Naive thymus-derived CD4-positive, alpha-beta T cell (primary cell): ENCODE results near the gene KRT74. TPM values are rescaled to one million over a fixed set of nuclear protein-coding genes. Genes with fewer than 3 reads are reported as not detected.

Source experiments
- ATAC-seq: fragments of 150-1000 bp; cut with Tn5 transposase; 2 replicates; pipeline ENCODE4 v1.10.0; 2021; ENCODE audit warnings: mild to moderate bottlenecking, moderate library complexity
- CTCF ChIA-PET: fragments of 350-600 bp; sonication (Branson Sonifier 250); formaldehyde crosslinking; loops from one replicate; lab custom pipeline; 2021; ENCODE audit warnings: antibody characterized with exemption; lab: Charles Lee
- POLR2A ChIA-PET: fragments of 350-600 bp; sonication (Branson Sonifier 250); formaldehyde crosslinking; loops from one replicate; lab custom pipeline; 2021; ENCODE audit warnings: antibody characterized with exemption, inconsistent platforms; lab: Charles Lee
- DNase-seq, 9 donors: peaks; one replicate each; pipeline versions ENCODE4 v3.0.0 to v3.0.0-alpha.2; 2020 to 2022; ENCODE audit warnings: mixed read lengths in 1 of 9
- H3K27ac ChIP-seq: one replicate; pipeline ENCODE4 v1.7.0; 2013; ENCODE audit warnings: mild to moderate bottlenecking, low read depth, low read length, moderate library complexity
- H3K27me3 ChIP-seq, 2 donors: one replicate each; pipeline ENCODE4 v1.7.0; 2013; ENCODE audit warnings: low read length in 2 of 2, mild to moderate bottlenecking in 2 of 2, moderate library complexity in 2 of 2; ENCODE audit not compliant: control insufficient read depth in 2 of 2, insufficient read depth in 2 of 2
- H3K36me3 ChIP-seq, 3 experiments: 1 replicate in 2 of 3; 2 replicates in 1 of 3; pipeline ENCODE4 v1.7.0; 2013; ENCODE audit warnings: low read length in 3 of 3, mild to moderate bottlenecking in 3 of 3, moderate library complexity in 1 of 3; ENCODE audit not compliant: insufficient read depth in 3 of 3, control insufficient read depth in 2 of 3
- H3K4me1 ChIP-seq, 2 donors: one replicate each; pipeline ENCODE4 v1.7.0; 2013; ENCODE audit warnings: low read length in 2 of 2, mild to moderate bottlenecking in 2 of 2, moderate library complexity in 1 of 2; ENCODE audit not compliant: control insufficient read depth in 2 of 2, insufficient read depth in 2 of 2
- H3K4me3 ChIP-seq: 2 replicates; pipeline ENCODE4 v1.7.0; 2013; ENCODE audit warnings: mild to moderate bottlenecking, low read length
- H3K9me3 ChIP-seq, 3 experiments: 1 replicate in 2 of 3; 2 replicates in 1 of 3; pipeline ENCODE4 v1.7.0; 2013; ENCODE audit warnings: low read length in 3 of 3; ENCODE audit not compliant: control insufficient read depth in 2 of 3
- H3K27ac Mint-ChIP-seq, 9 donors: one replicate each; pipeline ENCODE4 v1.8.0; 2020 to 2022; ENCODE audit warnings: mixed read lengths in 9 of 9, mild to moderate bottlenecking in 8 of 9, moderate library complexity in 5 of 9, inconsistent platforms in 2 of 9
- H3K27me3 Mint-ChIP-seq, 5 donors: one replicate each; pipeline ENCODE4 v1.8.0; 2021 to 2022; ENCODE audit warnings: mixed read lengths in 5 of 5, mild to moderate bottlenecking in 1 of 5
- H3K36me3 Mint-ChIP-seq, 5 donors: one replicate each; pipeline ENCODE4 v1.8.0; 2020 to 2022; ENCODE audit warnings: mixed read lengths in 5 of 5, mild to moderate bottlenecking in 3 of 5, inconsistent platforms in 1 of 5
- H3K4me1 Mint-ChIP-seq, 7 donors: one replicate each; pipeline ENCODE4 v1.8.0; 2020 to 2022; ENCODE audit warnings: mixed read lengths in 7 of 7, mild to moderate bottlenecking in 3 of 7, inconsistent platforms in 1 of 7
- H3K4me3 Mint-ChIP-seq, 10 donors: one replicate each; pipeline ENCODE4 v1.8.0; 2020 to 2022; ENCODE audit warnings: mild to moderate bottlenecking in 10 of 10, mixed read lengths in 10 of 10, moderate library complexity in 6 of 10, inconsistent platforms in 2 of 10
- H3K9me3 Mint-ChIP-seq, 11 donors: one replicate each; pipeline ENCODE4 v1.8.0; 2020 to 2022; ENCODE audit warnings: mixed read lengths in 11 of 11, mild to moderate bottlenecking in 4 of 11, inconsistent platforms in 1 of 11, moderate library complexity in 1 of 11
- intact Hi-C, 2 donors: fragments of 100-400 bp; cut with micrococcal nuclease; formaldehyde crosslinking; loops; one replicate each; pipeline ENCODE4 v1.15.1; 2023
- polyA plus RNA-seq, 2 donors: library from polyadenylated mRNA; unstranded; fragments of 300-500 nt; fragmentation: Illumina TruSeq; gene quantifications; one replicate each; pipeline ENCODE4 v1.2.3, GENCODE V29; 2021
- total RNA-seq, 6 experiments: library from RNA in 5 of 6; stranded (reverse) in 5 of 6; gene quantifications; 1 replicate in 5 of 6; 2 replicates in 1 of 6; pipeline ENCODE4 v1.2.3 and lab custom pipeline; 2021 to 2026

KRT74 gene
- total and polyA plus RNA-seq, 7 experiments from 2014 or later: 0.12 to 1.2 (median 0.90) TPM; not detected in 3

DNA sequence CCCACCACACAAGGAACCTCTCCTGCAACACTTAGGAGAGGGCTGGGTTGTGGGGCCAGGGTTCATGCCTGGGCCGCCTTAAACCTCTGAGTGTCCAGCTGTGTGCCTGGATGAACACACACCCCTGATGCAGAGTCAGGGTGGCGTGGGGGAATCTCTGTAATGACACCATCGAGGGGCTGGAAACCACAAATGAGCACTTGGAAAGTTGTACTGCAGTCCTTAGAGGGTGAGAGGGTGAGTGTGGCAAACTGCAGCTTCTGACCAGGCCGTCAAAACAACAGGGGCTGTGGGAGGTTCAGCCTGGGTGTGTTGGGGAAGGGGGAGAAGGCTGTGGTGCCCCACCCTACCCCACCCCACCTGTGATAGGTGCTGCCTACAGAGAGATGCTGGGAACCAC is 41.0 kb downstream of the KRT74 start:
- Mint-ChIP-seq H3K4me3 (no peak overlapping the region), H3K27ac (no peak overlapping the region), H3K27me3 (peaks cover 0 to 2% (median 0%) of the 10 kb centered on the region in 5 donors), H3K36me3 (no peaks in the 10 kb centered on the region), H3K4me1 (peaks cover 0 to 7% (median 0%) of the 10 kb centered on the region in 7 donors), H3K9me3 (peaks cover 0 to 2% (median 0%) of the 10 kb centered on the region in 11 donors)
- no peaks in the 10 kb centered on the region for H3K27me3 ChIP-seq
- ChIA-PET CTCF (no interaction called here), POLR2A (no interaction called here)
- no peak overlapping the region for H3K27ac ChIP-seq
- H3K36me3 ChIP-seq: no peaks in the 10 kb centered on the region
- no peaks in the 10 kb centered on the region for H3K4me1 ChIP-seq
- no peak for ATAC-seq
- intact Hi-C loops: no loop called here
- no peak for DNase-seq
- H3K4me3 ChIP-seq: no peak overlapping the region
- H3K9me3 ChIP-seq: no peaks in the 10 kb centered on the region

DNA sequence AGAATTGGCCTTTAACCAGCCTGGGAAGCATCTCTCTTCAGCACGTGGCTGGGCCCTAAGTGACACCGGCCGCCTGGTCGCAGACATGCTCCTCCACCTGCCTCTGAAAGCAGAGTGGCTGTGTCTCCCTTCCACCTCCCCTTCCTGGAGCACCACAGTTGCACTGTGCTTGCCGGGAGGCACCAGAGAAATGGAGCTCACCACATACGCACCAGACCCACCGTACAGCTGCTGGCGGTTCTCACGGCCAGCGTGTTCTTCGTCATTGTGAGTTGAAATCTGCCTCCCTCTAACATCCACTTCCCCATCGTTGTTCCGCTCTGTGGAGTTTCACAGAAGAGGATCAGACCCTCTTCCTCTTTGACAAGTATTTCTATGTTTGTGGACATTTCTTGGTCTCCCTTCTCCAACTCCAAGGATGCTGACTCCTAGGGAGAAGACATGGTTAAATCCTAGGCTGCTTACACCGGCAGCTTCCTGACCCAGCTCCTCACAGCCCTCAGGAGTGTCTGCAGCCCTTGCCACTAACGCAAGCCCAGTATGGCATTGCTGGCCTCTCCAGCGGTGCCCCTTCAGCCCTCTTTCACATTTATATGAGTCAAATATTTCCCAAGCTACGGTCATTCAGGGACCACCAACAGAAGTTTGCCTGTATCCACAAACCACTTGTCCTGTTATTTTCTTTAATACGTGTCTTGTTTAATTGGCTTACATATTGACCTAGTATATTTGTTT is 41.9 kb downstream of the KRT74 start:
- Mint-ChIP-seq H3K27me3 (no peaks in the 10 kb centered on the region), H3K27ac (no peak overlapping the region)

DNA sequence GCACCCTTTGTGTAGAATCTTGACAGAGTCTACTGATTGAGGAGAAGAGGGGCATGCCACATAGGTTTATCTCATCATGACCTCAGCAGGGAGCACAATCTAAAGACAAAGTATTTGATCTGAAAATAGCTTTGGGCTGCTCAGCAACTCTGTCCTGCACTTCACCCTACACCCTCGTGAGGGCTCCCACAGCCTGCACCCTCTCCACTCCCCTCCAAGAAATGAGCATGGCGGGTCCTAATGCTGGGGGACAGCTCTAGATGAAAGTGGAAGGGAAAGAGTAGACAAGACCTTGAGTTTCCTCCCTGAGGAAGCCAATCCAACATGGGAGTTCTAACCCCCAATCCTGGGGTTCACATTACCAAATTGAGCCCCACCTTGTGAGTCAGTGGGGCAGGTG is 42.7 kb downstream of the KRT74 start:
- intact Hi-C loops: no loop called here
- no peaks in the 10 kb centered on the region for H3K27me3 ChIP-seq
- H3K27ac ChIP-seq: no peak overlapping the region
- ChIA-PET POLR2A (interaction anchor here (0.5 kb wide), 1 partner anchor 338 kb away, joined by 5 read pairs; no protein-coding TSS in a partner anchor), CTCF (no interaction called here)
- no peak overlapping the region for H3K4me3 Mint-ChIP-seq
- H3K9me3 ChIP-seq: no peaks in the 10 kb centered on the region
- H3K36me3 Mint-ChIP-seq: no peaks in the 10 kb centered on the region
- no peak overlapping the region for H3K4me3 ChIP-seq
- no peaks in the 10 kb centered on the region for H3K36me3 ChIP-seq
- ATAC-seq: no peak
- peaks cover 0 to 13% (median 0%) of the 10 kb centered on the region in 7 donors for H3K4me1 Mint-ChIP-seq
- H3K27ac Mint-ChIP-seq: no peak overlapping the region
- no peak for DNase-seq
- peaks cover 0 to 14% of the 10 kb centered on the region in 2 donors for H3K4me1 ChIP-seq
- H3K27me3 Mint-ChIP-seq: no peaks in the 10 kb centered on the region
- H3K9me3 Mint-ChIP-seq: peaks cover 0 to 2% (median 0%) of the 10 kb centered on the region in 11 donors

More for the DNA sequence above, 41.9 kb downstream of the KRT74 start:
- Mint-ChIP-seq H3K4me3 (no peak overlapping the region), H3K4me1 (peaks cover 0 to 11% (median 0%) of the 10 kb centered on the region in 7 donors), H3K9me3 (peaks cover 0 to 2% (median 0%) of the 10 kb centered on the region in 11 donors), H3K36me3 (no peaks in the 10 kb centered on the region)
- Histone ChIP-seq H3K27me3 (no peaks in the 10 kb centered on the region), H3K36me3 (no peaks in the 10 kb centered on the region), H3K4me1 (peaks cover 0 to 6% of the 10 kb centered on the region in 2 donors), H3K4me3 (no peak overlapping the region), H3K9me3 (no peaks in the 10 kb centered on the region), H3K27ac (no peak overlapping the region)
- ChIA-PET CTCF (no interaction called here), POLR2A (interaction anchor here (0.5 kb wide), 1 partner anchor 337 kb away, joined by 5 read pairs; no protein-coding TSS in a partner anchor)
- ATAC-seq (peak; percentile 68), DNase-seq (no peak)
- intact Hi-C loops: no loop called here

DNA sequence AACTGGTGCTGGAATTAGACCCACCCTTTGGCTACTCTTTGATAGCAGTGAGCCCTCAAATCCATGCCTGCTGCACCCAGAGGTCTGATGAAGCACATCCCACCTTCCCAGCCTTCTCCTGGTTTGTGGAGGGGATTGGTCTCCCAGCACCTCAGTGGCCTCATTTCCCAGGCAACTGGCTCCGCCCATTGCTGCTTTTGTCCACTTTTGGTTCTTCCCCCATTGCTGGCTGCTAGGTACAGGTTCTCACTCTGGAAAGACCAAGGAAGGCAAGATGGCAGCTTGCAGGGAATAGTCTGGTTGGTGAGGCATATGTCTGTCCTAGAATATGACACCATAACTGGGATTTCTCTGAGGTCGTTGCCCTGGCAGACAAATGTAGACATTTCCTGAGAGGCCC is 43.3 kb downstream of the KRT74 start:
- no peak for ATAC-seq
- H3K4me1 ChIP-seq: peaks cover 0 to 16% of the 10 kb centered on the region in 2 donors
- CTCF ChIA-PET: no interaction called here

DNA sequence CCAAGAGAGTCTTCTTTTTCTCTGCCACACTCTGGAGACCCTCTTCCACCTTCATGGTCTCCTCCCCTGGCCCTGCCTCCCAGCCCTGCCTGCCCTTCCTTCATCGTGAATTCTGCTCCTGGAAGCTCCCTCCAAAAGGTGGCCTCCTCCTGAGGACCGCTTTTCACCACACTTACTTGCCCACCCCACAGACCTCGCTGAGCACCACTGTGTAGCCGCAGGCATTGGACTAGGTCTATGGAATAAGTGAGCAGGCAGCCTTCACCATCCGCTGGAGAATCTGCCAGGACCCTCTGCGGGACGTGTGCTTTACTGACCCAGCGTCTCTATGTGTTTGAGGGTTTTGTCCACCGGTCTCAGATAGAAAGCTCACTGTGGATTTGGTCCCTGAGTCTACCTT is 43.8 kb downstream of the KRT74 start:
- no peaks in the 10 kb centered on the region for H3K27me3 ChIP-seq
- Mint-ChIP-seq H3K9me3 (peaks cover 0 to 2% (median 0%) of the 10 kb centered on the region in 11 donors), H3K36me3 (no peaks in the 10 kb centered on the region), H3K27me3 (no peaks in the 10 kb centered on the region), H3K4me3 (no peak overlapping the region), H3K4me1 (peaks cover 0 to 11% (median 0%) of the 10 kb centered on the region in 7 donors), H3K27ac (no peak overlapping the region)
- H3K36me3 ChIP-seq: no peaks in the 10 kb centered on the region
- no peaks in the 10 kb centered on the region for H3K9me3 ChIP-seq
- ChIA-PET POLR2A (no interaction called here), CTCF (no interaction called here)
- intact Hi-C loops: no loop called here
- no peak for ATAC-seq
- H3K4me1 ChIP-seq: peaks cover 0 to 16% of the 10 kb centered on the region in 2 donors
- DNase-seq: no peak
- no peak overlapping the region for H3K27ac ChIP-seq
- H3K4me3 ChIP-seq: no peak overlapping the region

More for the DNA sequence above, 43.3 kb downstream of the KRT74 start:
- no peaks in the 10 kb centered on the region for H3K27me3 ChIP-seq
- peaks cover 0 to 13% (median 0%) of the 10 kb centered on the region in 7 donors for H3K4me1 Mint-ChIP-seq
- no peak for DNase-seq
- no peak overlapping the region for H3K27ac ChIP-seq
- no peak overlapping the region for H3K4me3 Mint-ChIP-seq
- H3K9me3 ChIP-seq: no peaks in the 10 kb centered on the region
- H3K27me3 Mint-ChIP-seq: no peaks in the 10 kb centered on the region
- no peak overlapping the region for H3K4me3 ChIP-seq
- no peak overlapping the region for H3K27ac Mint-ChIP-seq
- intact Hi-C loops: no loop called here
- POLR2A ChIA-PET: no interaction called here
- H3K36me3 ChIP-seq: no peaks in the 10 kb centered on the region
- H3K36me3 Mint-ChIP-seq: no peaks in the 10 kb centered on the region
- H3K9me3 Mint-ChIP-seq: peaks cover 0 to 2% (median 0%) of the 10 kb centered on the region in 11 donors

DNA sequence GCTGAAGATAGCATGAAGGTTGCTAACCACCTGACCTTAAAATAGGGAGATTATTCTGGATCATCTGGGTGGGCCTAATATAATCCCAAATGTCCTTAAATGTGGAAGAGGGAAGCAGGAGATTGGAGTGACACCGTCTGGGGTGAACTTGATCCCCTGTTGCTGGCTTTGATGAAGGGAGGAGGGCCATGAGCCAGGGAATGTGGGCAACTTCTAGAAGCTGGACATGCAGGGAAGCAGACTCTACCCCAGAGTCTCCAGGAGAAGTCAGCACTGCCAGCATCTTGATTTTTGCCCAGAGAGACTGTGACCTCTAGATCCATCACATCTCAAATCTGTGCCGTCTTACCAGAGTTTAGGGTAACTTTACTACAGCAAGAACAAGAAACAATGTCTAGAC is 44.2 kb downstream of the KRT74 start:
- POLR2A ChIA-PET: no interaction called here
- no peak for DNase-seq

More for the DNA sequence above, 44.2 kb downstream of the KRT74 start:
- CTCF ChIA-PET: interaction anchor here (1.2 kb wide), 1 partner anchor 351 kb away, joined by 3 read pairs; no protein-coding TSS in a partner anchor
- Mint-ChIP-seq H3K9me3 (peaks cover 0 to 2% (median 0%) of the 10 kb centered on the region in 11 donors), H3K4me3 (no peak overlapping the region), H3K4me1 (peaks cover 0 to 11% (median 0%) of the 10 kb centered on the region in 7 donors), H3K36me3 (no peaks in the 10 kb centered on the region), H3K27me3 (no peaks in the 10 kb centered on the region), H3K27ac (no peak overlapping the region)
- peaks cover 0 to 16% of the 10 kb centered on the region in 2 donors for H3K4me1 ChIP-seq
- intact Hi-C loops: no loop called here
- H3K9me3 ChIP-seq: no peaks in the 10 kb centered on the region
- ATAC-seq: no peak
- H3K4me3 ChIP-seq: no peak overlapping the region
- no peaks in the 10 kb centered on the region for H3K27me3 ChIP-seq
- no peaks in the 10 kb centered on the region for H3K36me3 ChIP-seq
- no peak overlapping the region for H3K27ac ChIP-seq
